ENCODE measurements around the gene NIBAN1.

The NIBAN1 gene

GRCh38 chr1:184986250-184986649, 11.9 kb upstream of the NIBAN1 start:
- TF ChIP-seq TOX (CRISPR knock-in tag; IDR thresholded peaks at IDR 0.05; ENCODE audit: borderline replicate concordance) (no peak), TCF4 (CRISPR knock-in tag; IDR thresholded peaks at IDR 0.05; ENCODE audit: borderline replicate concordance) (no peak), PPARA (CRISPR knock-in tag; IDR thresholded peaks at IDR 0.05; ENCODE audit: borderline replicate concordance) (no peak), ZFP30 (CRISPR knock-in tag; IDR thresholded peaks at IDR 0.05) (no peak), CSRNP3 (CRISPR knock-in tag; IDR thresholded peaks at IDR 0.05) (no peak), OSR1 (CRISPR knock-in tag; IDR thresholded peaks at IDR 0.05) (no peak), ZNF8 (CRISPR knock-in tag; IDR thresholded peaks at IDR 0.05) (no peak), BACH2 (CRISPR knock-in tag; IDR thresholded peaks at IDR 0.05; ENCODE audit: borderline replicate concordance) (no peak), GLIS3 (CRISPR knock-in tag; IDR thresholded peaks at IDR 0.05) (no peak), ZNF565 (CRISPR knock-in tag; conservative IDR thresholded peaks at IDR 0.05; ENCODE audit: low read depth) (no peak), TSHZ2 (CRISPR knock-in tag; IDR thresholded peaks at IDR 0.05) (no peak), ZFP3 (CRISPR knock-in tag; IDR thresholded peaks at IDR 0.05) (no peak), ISL1 (CRISPR knock-in tag; IDR thresholded peaks at IDR 0.05) (no peak), CSDC2 (CRISPR knock-in tag; IDR thresholded peaks at IDR 0.05) (no peak)
- TF ChIP-seq, protein P1, sequence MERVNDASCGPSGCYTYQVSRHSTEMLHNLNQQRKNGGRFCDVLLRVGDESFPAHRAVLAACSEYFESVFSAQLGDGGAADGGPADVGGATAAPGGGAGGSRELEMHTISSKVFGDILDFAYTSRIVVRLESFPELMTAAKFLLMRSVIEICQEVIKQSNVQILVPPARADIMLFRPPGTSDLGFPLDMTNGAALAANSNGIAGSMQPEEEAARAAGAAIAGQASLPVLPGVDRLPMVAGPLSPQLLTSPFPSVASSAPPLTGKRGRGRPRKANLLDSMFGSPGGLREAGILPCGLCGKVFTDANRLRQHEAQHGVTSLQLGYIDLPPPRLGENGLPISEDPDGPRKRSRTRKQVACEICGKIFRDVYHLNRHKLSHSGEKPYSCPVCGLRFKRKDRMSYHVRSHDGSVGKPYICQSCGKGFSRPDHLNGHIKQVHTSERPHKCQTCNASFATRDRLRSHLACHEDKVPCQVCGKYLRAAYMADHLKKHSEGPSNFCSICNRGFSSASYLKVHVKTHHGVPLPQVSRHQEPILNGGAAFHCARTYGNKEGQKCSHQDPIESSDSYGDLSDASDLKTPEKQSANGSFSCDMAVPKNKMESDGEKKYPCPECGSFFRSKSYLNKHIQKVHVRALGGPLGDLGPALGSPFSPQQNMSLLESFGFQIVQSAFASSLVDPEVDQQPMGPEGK (CRISPR knock-in tag; IDR thresholded peaks at IDR 0.05; ENCODE audit: borderline replicate concordance): no peak
- TF ChIP-seq, protein P2, sequence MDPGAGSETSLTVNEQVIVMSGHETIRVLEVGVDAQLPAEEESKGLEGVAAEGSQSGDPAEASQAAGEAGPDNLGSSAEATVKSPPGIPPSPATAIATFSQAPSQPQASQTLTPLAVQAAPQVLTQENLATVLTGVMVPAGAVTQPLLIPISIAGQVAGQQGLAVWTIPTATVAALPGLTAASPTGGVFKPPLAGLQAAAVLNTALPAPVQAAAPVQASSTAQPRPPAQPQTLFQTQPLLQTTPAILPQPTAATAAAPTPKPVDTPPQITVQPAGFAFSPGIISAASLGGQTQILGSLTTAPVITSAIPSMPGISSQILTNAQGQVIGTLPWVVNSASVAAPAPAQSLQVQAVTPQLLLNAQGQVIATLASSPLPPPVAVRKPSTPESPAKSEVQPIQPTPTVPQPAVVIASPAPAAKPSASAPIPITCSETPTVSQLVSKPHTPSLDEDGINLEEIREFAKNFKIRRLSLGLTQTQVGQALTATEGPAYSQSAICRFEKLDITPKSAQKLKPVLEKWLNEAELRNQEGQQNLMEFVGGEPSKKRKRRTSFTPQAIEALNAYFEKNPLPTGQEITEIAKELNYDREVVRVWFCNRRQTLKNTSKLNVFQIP (CRISPR knock-in tag; IDR thresholded peaks at IDR 0.05; ENCODE audit: borderline replicate concordance, low read depth): no peak
- TF ChIP-seq, protein P3, sequence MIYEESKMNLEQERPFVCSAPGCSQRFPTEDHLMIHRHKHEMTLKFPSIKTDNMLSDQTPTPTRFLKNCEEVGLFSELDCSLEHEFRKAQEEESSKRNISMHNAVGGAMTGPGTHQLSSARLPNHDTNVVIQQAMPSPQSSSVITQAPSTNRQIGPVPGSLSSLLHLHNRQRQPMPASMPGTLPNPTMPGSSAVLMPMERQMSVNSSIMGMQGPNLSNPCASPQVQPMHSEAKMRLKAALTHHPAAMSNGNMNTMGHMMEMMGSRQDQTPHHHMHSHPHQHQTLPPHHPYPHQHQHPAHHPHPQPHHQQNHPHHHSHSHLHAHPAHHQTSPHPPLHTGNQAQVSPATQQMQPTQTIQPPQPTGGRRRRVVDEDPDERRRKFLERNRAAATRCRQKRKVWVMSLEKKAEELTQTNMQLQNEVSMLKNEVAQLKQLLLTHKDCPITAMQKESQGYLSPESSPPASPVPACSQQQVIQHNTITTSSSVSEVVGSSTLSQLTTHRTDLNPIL (CRISPR knock-in tag; IDR thresholded peaks at IDR 0.05; ENCODE audit: low read depth): no peak
- peak; percentile 74 for ATAC-seq

DNA sequence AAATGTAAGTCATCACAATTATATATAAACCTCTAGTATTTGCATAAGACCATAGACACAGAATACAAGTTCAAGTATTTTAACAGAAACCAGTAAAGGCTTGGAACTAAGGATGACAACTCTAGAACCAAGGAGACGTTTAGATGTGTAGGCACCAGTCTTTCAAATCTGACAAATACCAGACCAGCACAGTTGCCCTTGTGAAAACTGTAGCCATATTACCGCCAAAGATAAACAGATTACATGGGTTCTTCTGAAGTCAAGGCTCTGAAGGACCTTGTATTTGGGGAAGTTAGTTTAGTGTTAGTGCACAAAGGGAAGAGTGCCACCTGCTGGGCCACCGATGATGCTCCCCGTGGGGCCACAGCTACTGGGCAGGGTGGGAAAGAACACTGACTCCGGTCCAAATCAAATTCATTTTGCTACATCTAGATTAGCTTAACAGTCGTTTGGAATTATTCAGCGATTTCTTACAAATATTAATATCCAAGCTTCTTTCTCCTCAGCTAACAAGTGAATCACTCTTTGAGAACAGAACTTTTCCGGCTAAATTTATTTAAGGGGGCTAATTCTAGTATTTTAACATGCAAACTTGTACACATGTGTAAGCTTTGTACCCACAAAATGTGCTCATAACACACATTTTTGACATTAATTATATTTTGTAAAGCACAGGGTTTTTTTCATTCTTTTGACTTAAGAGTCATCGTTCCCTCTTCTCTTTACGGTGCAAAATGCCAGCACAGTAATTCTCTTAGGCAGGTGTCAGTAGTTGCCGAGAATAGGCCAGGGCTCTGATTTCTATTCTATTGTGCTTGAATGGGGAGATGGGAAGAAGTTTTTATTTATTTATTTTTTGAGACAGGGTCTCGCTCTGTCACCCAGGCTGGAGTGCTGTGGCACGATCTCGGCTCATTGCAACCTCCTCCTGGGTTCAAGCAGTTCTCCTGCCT, 8.0 kb upstream of the NIBAN1 start:
- TF ChIP-seq, protein P3 (CRISPR knock-in tag; IDR thresholded peaks at IDR 0.05; ENCODE audit: low read depth): no peak
- TF ChIP-seq ZFP30 (CRISPR knock-in tag; IDR thresholded peaks at IDR 0.05): no peak
- TF ChIP-seq ZNF70 (CRISPR knock-in tag; IDR thresholded peaks at IDR 0.05): no peak
- peak; percentile 33; the same call in 1 of the 2 replicates for TF ChIP-seq ZC3H10 (CRISPR knock-in tag; IDR thresholded peaks at IDR 0.05)

More for the DNA sequence above, 8.0 kb upstream of the NIBAN1 start:
- ATAC-seq: peak; percentile 100

All from SK-N-SH treated with all-trans-retinoic acid at 6 μM for 48 hours (cell line).